ENCODE data around the gene AHNAK. TPM values are rescaled to one million over a fixed set of nuclear protein-coding genes. Genes with fewer than 3 reads are reported as not detected.

AHNAK gene
- total RNA-seq, 4 donors from 2014 or later, result 227 to 400 (median 288) TPM

- no peak within 1 kb of the TSS for H3K4me3 ChIP-seq (replicated peaks in 1 of 3)
- DNase-seq, result no peak
- WGBS, 2 donors, result 72 to 95% methylated on average over 3 to 4 of the region's 4 CpGs
- H3K9me3 ChIP-seq, result no peaks in the 10 kb centered on the region
- no peaks in the 10 kb centered on the region for H3K36me3 ChIP-seq
- H3K4me1 ChIP-seq, result peaks cover 0 to 6% of the 10 kb centered on the region in 2 donors
- no peaks in the 10 kb centered on the region for H3K27me3 ChIP-seq
- no peak within 1 kb of the TSS for H3K27ac ChIP-seq
- intact Hi-C loops (cut with DNase I), result no loop called here
- TF ChIP-seq POLR2A (IDR thresholded peaks at IDR 0.05), result no peak
- TF ChIP-seq, protein P1, sequence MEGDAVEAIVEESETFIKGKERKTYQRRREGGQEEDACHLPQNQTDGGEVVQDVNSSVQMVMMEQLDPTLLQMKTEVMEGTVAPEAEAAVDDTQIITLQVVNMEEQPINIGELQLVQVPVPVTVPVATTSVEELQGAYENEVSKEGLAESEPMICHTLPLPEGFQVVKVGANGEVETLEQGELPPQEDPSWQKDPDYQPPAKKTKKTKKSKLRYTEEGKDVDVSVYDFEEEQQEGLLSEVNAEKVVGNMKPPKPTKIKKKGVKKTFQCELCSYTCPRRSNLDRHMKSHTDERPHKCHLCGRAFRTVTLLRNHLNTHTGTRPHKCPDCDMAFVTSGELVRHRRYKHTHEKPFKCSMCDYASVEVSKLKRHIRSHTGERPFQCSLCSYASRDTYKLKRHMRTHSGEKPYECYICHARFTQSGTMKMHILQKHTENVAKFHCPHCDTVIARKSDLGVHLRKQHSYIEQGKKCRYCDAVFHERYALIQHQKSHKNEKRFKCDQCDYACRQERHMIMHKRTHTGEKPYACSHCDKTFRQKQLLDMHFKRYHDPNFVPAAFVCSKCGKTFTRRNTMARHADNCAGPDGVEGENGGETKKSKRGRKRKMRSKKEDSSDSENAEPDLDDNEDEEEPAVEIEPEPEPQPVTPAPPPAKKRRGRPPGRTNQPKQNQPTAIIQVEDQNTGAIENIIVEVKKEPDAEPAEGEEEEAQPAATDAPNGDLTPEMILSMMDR (IDR thresholded peaks at IDR 0.05), result no peak
Observed at GRCh38 chr11:62418733-62419132, 127.9 kb downstream of the AHNAK start, which contains the start of gene SCGB1A1. Gene SCGB1A1 (plus strand): TSS chr11:62419033. CDS start chr11:62419096, 63 bp downstream.

- Histone ChIP-seq H3K4me1 (peaks cover 0 to 6% of the 10 kb centered on the region in 2 donors), H3K9me3 (no peaks in the 10 kb centered on the region), H3K27ac (no peak overlapping the region), H3K4me3 (replicated peaks in 1 of 3) (no peak overlapping the region), H3K36me3 (no peaks in the 10 kb centered on the region), H3K27me3 (no peaks in the 10 kb centered on the region)
- intact Hi-C loops (cut with DNase I), result no loop called here
- no peak for TF ChIP-seq POLR2A (IDR thresholded peaks at IDR 0.05)
- TF ChIP-seq, protein P1 (IDR thresholded peaks at IDR 0.05), result no peak
- 93 to 97% methylated on average over 5 of the region's 5 CpGs for WGBS, 2 donors
- DNase-seq, result no peak
Observed at GRCh38 chr11:62418136-62418535, 128.5 kb downstream of the AHNAK start.

GRCh38 chr11:62416596-62416995 is 130.0 kb downstream of the AHNAK start:
- 55 to 63% methylated on average over 12 of the region's 12 CpGs for WGBS, 2 donors
- no peaks in the 10 kb centered on the region for H3K9me3 ChIP-seq
- no peaks in the 10 kb centered on the region for H3K27me3 ChIP-seq
- intact Hi-C loops (cut with DNase I), result no loop called here
- H3K36me3 ChIP-seq, result no peaks in the 10 kb centered on the region
- peaks cover 0 to 6% of the 10 kb centered on the region in 2 donors for H3K4me1 ChIP-seq
- TF ChIP-seq, protein P1 (IDR thresholded peaks at IDR 0.05), result no peak
- no peak for TF ChIP-seq POLR2A (IDR thresholded peaks at IDR 0.05)
- H3K4me3 ChIP-seq (replicated peaks in 1 of 3), result no peak overlapping the region
- no peak overlapping the region for H3K27ac ChIP-seq
- DNase-seq, result peak; percentile 38 to 58

DNA sequence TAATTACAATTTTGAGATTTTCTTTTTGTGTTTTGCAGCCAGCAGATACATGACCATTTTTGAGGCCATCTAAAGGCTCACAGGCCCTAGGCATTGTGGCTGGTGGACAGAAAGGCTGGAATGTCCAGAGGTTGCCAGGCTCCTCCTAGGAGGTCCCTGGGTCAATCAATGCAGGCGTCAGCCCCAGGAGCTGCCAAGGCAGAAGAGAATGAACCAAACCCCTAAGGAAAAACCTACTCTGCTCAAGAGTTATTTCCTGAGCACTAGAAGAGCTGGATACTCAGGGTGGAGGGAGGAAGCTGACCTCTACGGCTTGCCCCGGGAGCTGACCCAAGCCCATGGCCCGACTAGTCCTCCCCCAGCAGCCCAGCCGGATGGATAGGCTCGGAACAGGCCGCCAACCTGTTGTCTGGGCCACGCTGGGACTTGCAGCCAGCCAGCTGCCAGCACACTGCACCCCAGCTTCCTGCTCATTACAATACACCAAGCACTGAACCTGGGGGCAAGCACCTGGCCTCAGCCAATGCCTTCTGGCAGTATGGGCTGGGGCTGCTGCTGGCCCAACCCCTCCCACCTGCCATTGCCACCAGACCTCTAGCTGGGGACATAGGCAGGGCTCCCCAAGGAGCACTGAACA is 133.4 kb downstream of the AHNAK start:
- H3K9me3 ChIP-seq, result no peaks in the 10 kb centered on the region
- no peak overlapping the region for H3K4me3 ChIP-seq (replicated peaks in 1 of 3)
- no peak overlapping the region for H3K27ac ChIP-seq
- no peaks in the 10 kb centered on the region for H3K27me3 ChIP-seq
- no peaks in the 10 kb centered on the region for H3K36me3 ChIP-seq
- H3K4me1 ChIP-seq, result no peaks in the 10 kb centered on the region
- WGBS, 2 donors, result 46 to 69% methylated on average over 3 to 5 of the region's 8 CpGs
- no peak for TF ChIP-seq POLR2A (IDR thresholded peaks at IDR 0.05)
- TF ChIP-seq, protein P1 (IDR thresholded peaks at IDR 0.05), result no peak
- no peak for DNase-seq
- intact Hi-C loops (cut with DNase I), result no loop called here

DNA sequence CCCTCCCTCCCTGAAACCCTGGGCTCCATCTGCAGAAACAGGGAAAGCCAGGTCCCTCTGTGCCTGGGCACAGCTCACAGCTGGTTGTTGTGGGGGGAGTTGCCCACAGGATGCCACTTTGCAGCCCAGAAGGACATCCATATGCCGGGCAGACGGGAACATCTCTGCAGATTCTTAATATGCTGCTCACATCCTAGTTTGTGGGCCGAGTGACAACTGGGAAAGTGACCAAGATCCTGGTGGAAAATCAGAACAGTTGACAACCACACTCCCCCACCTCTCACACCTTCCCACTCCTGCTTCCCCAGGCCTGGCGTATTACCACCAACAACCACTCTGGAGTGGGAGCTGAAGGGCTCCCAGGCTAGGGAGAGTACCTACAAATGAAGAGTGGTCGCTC is 135.1 kb downstream of the AHNAK start:
- H3K9me3 ChIP-seq, result no peaks in the 10 kb centered on the region
- 81% methylated on average over 5 of the region's 5 CpGs for WGBS, 2 donors
- intact Hi-C loops (cut with DNase I), result no loop called here
- no peak overlapping the region for H3K27ac ChIP-seq
- H3K36me3 ChIP-seq, result no peaks in the 10 kb centered on the region
- H3K4me1 ChIP-seq, result no peaks in the 10 kb centered on the region
- no peaks in the 10 kb centered on the region for H3K27me3 ChIP-seq
- H3K4me3 ChIP-seq (replicated peaks in 1 of 3), result no peak overlapping the region
- TF ChIP-seq POLR2A (IDR thresholded peaks at IDR 0.05), result no peak
- TF ChIP-seq, protein P1 (IDR thresholded peaks at IDR 0.05), result no peak
- DNase-seq, result no peak

Measured in thyroid gland (tissue), 4 donors.